Measurements from ENCODE around the gene UBAC2.
"Not testable (repeated sequence)": the region's sequence is repeated elsewhere in the genome, so short reads cannot be mapped to it uniquely, and the experiment has no call there.

Gene UBAC2

DNA sequence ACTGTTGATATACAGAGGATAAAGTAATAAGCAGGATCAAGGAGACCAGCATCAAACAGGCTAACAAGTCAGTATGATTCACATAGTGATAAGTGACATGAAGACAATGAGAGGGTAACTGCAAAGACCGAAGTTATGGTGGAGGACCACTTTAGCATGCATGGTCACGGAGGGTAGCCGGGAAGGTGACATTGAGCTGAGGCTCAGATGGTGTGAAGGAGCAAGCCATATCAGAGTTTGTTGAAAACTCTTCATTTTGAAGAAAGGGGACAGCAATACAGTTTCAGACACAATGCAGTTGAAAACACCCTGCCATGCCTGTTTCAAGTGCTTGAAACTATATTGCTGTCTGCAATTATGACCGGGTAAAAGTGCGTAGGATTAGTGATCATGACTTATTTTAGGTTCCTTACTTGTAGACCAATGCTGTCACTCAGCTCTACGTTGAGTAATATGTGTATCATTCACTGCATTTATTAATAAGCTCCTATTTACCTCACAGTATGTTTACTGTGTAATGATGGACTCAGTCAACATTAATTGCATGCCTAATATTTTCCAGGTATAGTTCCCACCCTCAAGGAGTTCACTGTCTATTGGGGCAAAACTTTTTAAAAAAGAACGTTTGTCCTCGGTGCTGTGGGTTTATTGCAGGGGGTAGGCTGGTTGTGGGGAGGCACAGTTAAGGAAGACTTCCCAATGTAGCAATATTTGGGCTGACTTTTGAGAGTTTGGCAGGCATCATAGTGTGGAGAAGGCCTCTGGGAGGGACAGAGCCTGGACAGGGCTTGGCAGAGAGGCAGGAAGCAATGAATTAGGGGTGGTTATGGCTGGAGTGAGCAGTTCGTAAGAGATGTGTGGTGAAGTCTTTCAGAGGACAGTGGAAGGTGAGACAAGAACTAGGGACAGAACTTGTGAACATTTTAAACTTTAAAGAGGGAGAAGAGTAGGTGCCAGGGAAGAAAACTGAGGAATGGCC, 3.2 kb downstream of the UBAC2 start:
- no peaks in the 10 kb centered on the region for H3K9me3 Mint-ChIP-seq
- peaks cover 81% of the 10 kb centered on the region for H3K4me1 Mint-ChIP-seq
- no peak for ATAC-seq
- peak overlapping the region; percentile 42 for H3K27ac Mint-ChIP-seq
- H3K27me3 Mint-ChIP-seq, result no peaks in the 10 kb centered on the region
- H3K36me3 Mint-ChIP-seq, result peaks cover 27% of the 10 kb centered on the region
- H3K4me3 Mint-ChIP-seq, result peak overlapping the region; percentile 68

DNA sequence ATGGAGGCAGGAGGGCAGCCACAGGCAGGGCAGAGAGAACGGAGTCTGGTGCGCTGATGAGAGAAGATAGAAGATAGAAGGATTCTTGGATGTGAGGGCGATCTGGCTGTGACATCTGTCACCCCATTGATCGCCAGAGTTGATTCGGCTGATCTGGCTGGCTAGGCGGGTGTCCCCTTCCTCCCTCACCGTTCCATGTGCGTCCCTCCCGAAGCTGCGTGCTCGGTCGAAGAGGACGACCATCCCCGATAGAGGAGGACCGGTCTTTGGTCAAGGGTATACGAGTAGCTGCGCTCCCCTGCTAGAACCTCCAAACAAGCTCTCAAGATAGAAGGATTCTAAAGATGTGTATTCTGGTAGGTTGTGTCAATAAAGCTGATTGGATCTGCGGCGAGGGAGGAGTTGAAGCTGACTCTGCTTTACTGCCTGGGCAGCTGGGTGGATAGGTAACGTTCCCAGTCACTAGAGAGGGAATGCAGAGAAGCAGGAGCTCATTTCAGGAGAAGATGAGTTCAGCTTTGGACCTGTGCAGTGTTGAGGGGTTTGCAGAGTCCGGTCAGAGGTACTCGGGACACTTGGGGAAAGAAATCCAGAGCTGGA, 5.1 kb downstream of the UBAC2 start:
- Mint-ChIP-seq H3K27ac (peak overlapping the region; percentile 42), H3K4me3 (peak overlapping the region; percentile 68), H3K4me1 (peaks cover 81% of the 10 kb centered on the region), H3K36me3 (peaks cover 27% of the 10 kb centered on the region), H3K9me3 (no peaks in the 10 kb centered on the region), H3K27me3 (no peaks in the 10 kb centered on the region)
- no peak for ATAC-seq

DNA sequence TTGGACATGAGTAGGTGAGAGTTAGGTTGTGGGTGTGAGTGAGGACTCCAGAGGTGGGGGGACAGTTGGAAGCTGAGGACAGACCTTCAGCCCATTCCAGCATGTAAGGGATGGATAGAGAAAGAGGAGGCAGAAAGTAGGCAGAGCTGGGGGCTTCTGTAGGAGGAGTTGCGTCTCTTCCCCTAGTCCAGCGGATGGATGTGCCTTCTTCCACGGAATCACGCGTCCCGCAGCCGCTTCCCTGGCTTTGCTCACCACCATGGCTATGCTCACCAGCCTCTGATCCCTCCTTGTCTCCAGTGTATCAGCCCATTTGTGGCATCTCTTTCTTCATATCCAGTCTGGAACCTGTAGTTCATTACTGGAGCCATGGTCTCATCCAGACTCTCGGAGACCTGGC, 5.6 kb downstream of the UBAC2 start:
- H3K4me3 Mint-ChIP-seq, result no peak overlapping the region
- H3K36me3 Mint-ChIP-seq, result peaks cover 27% of the 10 kb centered on the region

DNA sequence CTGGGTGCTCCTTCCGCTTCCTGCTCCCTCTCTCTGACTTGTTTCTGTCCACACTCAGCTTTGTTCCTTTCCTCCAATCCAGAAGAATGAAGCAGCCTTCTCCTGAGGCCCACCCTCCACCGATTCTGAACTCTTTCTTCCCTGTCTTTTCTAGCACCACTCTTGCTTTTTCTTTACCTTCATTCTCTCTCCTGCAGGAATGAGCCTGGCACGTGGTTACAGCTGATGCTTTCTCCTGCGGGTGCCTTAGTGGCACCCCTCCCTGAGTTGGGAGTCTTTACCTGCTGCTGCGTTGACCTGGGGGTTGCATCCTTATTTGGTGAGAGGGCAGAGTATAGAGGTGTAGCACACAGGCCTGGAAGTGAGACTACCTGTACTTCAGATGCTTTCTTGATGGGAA, 6.2 kb downstream of the UBAC2 start:
- Mint-ChIP-seq H3K4me3 (no peak overlapping the region), H3K27ac (no peak overlapping the region)

More for the DNA sequence above, 5.6 kb downstream of the UBAC2 start:
- peak overlapping the region; percentile 42 for H3K27ac Mint-ChIP-seq
- no peaks in the 10 kb centered on the region for H3K9me3 Mint-ChIP-seq
- H3K4me1 Mint-ChIP-seq, result peaks cover 79% of the 10 kb centered on the region
- no peaks in the 10 kb centered on the region for H3K27me3 Mint-ChIP-seq
- no peak for ATAC-seq

DNA sequence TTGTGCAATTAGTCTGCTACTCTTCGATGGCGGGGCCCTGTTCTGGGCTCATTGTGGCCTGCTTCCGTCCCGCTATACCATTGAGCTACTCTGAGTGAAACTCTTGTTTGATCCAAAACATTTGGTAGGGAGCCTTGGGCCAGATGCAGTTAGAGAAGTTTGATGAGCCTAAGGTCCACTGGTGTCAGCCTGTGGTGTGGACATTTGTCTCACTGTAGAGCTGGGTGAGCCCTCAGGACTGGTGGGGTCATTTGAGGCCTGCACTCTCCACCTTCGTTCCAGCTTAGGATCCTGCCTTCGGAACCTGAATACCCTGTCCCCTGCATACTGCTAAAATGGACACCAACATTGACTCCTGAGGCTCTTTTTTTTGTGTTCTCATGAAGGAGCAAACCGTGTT, 6.9 kb downstream of the UBAC2 start:
- ATAC-seq, result no peak
- no peak overlapping the region for H3K4me3 Mint-ChIP-seq
- H3K27ac Mint-ChIP-seq, result no peak overlapping the region
- H3K9me3 Mint-ChIP-seq, result no peaks in the 10 kb centered on the region
- no peaks in the 10 kb centered on the region for H3K27me3 Mint-ChIP-seq
- H3K4me1 Mint-ChIP-seq, result peaks cover 74% of the 10 kb centered on the region
- peaks cover 35% of the 10 kb centered on the region for H3K36me3 Mint-ChIP-seq

More for the DNA sequence above, 6.2 kb downstream of the UBAC2 start:
- no peak for ATAC-seq
- H3K4me1 Mint-ChIP-seq, result peaks cover 77% of the 10 kb centered on the region
- H3K27me3 Mint-ChIP-seq, result no peaks in the 10 kb centered on the region
- peaks cover 33% of the 10 kb centered on the region for H3K36me3 Mint-ChIP-seq
- no peaks in the 10 kb centered on the region for H3K9me3 Mint-ChIP-seq

DNA sequence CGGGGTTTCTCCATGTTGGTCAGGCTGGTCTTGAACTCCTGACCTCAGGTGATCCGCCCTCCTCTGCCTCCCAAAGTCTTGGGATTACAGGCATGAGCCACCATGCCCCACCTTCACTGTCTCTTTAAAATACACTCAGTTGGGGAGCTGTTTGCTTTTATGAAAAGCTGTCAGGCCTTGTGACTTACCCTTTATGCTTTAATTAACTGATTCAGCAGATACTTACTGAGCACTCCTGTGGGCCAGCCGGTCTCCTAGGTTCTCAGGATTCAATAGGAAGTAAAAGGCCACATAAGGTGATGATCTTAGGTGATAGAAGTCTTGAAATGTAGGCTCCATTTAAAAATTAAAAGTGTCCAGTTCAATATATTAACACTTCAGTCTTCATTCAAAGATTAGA, 7.5 kb downstream of the UBAC2 start:
- no peaks in the 10 kb centered on the region for H3K27me3 Mint-ChIP-seq
- ATAC-seq, result no peak
- no peak overlapping the region for H3K27ac Mint-ChIP-seq
- peaks cover 68% of the 10 kb centered on the region for H3K4me1 Mint-ChIP-seq
- H3K9me3 Mint-ChIP-seq, result no peaks in the 10 kb centered on the region
- H3K36me3 Mint-ChIP-seq, result peaks cover 35% of the 10 kb centered on the region
- no peak overlapping the region for H3K4me3 Mint-ChIP-seq

DNA sequence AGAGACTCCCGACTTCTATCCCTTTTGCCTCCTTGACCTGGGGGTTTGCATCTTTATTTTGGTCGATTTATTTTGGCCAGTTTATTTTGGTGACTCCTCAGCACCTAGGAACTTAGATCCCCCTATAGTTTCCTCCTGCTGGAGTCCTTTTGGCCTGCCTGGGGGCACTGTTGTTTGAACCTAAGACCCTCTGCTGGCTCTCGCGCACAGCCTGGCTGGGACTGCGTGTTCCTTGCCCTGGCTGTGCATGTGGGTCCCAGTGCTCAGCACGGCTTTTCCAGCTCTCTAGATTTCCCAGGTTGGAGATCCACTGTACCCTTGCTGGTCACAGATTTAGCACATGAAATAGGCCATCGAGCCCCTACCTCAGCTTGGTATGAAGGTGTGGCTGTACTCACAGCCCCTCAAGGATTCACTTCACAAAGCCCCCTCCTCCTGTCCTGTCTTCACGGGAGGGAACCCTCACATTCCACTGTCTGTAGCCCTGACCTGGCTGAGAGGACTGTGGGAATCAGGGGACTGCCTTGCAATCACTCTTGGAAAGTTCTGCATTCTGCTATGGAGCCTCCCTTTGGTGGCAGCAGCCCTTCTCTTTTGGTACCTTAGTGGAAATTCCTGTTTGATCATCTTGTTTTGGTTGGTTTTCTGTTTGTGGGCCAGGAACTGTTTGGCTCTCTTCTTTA, 8.3 kb downstream of the UBAC2 start:
- Mint-ChIP-seq H3K4me3 (no peak overlapping the region), H3K36me3 (peaks cover 36% of the 10 kb centered on the region), H3K27me3 (no peaks in the 10 kb centered on the region), H3K27ac (no peak overlapping the region), H3K9me3 (no peaks in the 10 kb centered on the region), H3K4me1 (peaks cover 62% of the 10 kb centered on the region)
- no peak for ATAC-seq

DNA sequence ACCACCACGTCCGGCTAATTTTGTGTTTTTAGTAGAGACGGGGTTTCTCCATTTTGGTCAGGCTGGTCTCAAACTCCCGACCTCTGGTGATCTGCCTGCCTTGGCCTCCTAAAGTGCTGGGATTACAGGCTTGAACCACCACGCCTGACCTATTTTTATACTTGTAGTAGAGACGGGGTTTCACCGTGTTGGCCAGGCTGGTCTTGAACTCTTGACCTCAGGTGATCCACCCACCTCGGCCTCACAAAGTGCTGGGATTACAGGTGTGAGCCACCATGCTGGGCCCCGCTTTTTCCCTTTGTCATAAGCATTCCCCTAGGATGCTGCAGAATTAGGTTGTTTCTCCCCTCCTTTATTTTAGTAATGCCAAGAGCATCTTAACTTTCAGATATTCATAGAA, 10.0 kb downstream of the UBAC2 start:
- ATAC-seq, H3K9me3 Mint-ChIP-seq: not testable (repeated sequence)

DNA sequence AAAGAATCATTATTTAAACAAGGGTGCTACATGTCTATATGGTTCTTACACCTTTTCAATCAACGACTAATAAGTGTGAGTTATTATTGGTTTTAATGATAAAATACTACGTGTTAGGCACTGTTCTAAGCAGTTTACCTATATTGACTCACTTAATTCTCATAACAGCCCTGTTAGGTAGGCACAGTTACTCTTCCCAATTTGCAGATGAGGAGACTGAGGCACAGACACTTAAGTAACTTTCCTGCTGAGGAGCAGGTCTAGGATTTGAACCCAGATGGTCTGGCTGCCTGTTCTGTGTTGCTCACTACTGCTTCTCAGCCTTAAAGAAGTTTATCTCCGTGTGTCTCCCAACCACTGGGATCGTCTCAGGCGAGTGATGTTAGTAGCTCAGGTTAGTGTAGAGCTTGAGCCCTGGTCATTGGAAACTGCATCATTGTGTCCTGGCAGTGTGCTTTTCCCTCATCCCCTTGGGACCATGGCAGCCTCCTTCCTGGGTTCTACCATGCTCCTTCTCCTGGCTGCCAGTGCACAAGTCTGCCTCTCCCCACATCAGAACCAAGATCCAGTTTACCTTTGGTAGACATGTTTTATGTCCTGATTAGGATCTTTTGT, 10.9 kb downstream of the UBAC2 start:
- Mint-ChIP-seq H3K27ac (no peak overlapping the region), H3K4me3 (no peak overlapping the region), H3K36me3 (peaks cover 24% of the 10 kb centered on the region), H3K4me1 (peaks cover 52% of the 10 kb centered on the region), H3K9me3 (no peaks in the 10 kb centered on the region), H3K27me3 (no peaks in the 10 kb centered on the region)
- no peak for ATAC-seq

More for the DNA sequence above, 10.0 kb downstream of the UBAC2 start:
- H3K4me1 Mint-ChIP-seq, result peaks cover 60% of the 10 kb centered on the region
- not testable (repeated sequence) for H3K27me3 Mint-ChIP-seq, H3K27ac Mint-ChIP-seq, H3K4me3 Mint-ChIP-seq
- peaks cover 33% of the 10 kb centered on the region for H3K36me3 Mint-ChIP-seq

DNA sequence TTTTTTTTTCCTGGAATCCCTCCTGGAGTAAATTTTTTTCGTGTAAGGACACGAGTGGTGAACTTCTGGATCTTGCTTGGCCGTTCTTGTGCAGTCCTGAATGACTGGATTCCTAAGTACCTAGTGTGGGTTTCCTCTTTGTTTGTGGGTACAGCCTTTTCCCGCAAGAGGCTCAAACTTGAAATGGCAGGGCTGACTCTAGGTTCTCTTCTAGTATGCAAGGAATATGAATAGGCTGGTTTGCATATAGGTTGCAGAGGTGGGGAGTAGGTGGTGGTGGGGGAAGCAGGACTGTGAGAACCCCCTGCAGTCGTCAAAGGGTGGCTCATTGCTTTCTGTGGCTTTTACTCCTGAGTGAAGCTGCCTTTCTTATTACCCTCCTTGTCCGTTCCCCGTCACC, 13.6 kb downstream of the UBAC2 start:
- Mint-ChIP-seq H3K4me3 (peak overlapping the region; percentile 60), H3K27ac (peak overlapping the region; percentile 76), H3K4me1 (peaks cover 57% of the 10 kb centered on the region), H3K36me3 (peaks cover 25% of the 10 kb centered on the region), H3K9me3 (no peaks in the 10 kb centered on the region), H3K27me3 (no peaks in the 10 kb centered on the region)
- ATAC-seq, result peak; percentile 95

DNA sequence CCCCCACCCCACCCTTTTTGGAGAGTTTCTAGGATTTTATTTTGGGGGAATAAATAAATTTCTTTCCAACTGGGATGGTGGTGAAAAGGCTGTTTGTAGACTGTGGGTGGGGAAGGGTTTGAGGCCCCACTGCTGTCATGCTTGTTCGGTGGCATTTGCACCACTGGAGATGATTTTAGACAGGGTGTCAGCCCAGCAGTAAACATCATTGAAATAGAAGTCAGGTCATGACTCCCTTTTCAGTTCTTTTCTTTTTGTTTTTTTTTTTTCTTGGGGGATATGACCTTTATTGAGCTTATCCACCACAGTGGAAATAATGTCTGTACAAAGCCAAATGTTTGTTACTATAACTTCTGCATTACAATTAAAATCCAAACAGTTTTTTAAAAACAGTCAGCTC, 14.1 kb downstream of the UBAC2 start:
- H3K27me3 Mint-ChIP-seq, result no peaks in the 10 kb centered on the region
- ATAC-seq, result peak; percentile 68
- peak overlapping the region; percentile 76 for H3K27ac Mint-ChIP-seq
- peak overlapping the region; percentile 60 for H3K4me3 Mint-ChIP-seq
- H3K9me3 Mint-ChIP-seq, result no peaks in the 10 kb centered on the region
- peaks cover 57% of the 10 kb centered on the region for H3K4me1 Mint-ChIP-seq
- H3K36me3 Mint-ChIP-seq, result peaks cover 25% of the 10 kb centered on the region

DNA sequence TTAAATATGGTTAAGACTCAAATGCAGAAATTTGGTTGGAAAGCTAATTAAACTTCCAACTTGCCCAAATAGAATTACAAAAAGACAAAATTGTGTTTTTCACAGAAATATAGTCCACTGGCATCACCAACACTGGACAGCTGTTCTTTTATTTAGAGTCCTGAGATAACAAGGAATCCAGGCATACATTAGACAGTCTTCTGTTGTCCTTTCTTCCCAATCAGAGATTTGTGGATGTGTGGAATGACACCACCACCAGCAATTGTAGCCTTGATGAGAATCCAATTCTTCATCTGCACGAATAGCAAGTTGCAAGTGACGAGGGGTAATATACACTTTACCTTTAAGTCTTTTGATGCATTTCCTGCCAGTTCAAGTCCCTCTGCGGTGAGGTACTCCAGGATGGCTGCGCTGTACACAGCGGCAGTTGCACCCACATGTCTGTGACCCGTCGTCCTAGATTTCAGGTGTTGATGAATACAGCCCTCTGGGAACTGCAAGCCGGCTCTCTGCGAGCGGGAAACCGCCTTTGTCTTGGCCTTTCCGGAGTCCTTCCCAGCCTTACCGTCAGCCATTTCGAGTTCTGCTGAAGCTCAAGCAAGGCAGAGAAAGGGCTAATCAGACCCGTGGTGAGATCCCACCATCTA, 14.7 kb downstream of the UBAC2 start:
- Mint-ChIP-seq H3K9me3 (no peaks in the 10 kb centered on the region), H3K27ac (peak overlapping the region; percentile 76), H3K4me1 (peaks cover 57% of the 10 kb centered on the region), H3K4me3 (no peak overlapping the region), H3K27me3 (no peaks in the 10 kb centered on the region), H3K36me3 (peaks cover 25% of the 10 kb centered on the region)
- ATAC-seq, result no peak

DNA sequence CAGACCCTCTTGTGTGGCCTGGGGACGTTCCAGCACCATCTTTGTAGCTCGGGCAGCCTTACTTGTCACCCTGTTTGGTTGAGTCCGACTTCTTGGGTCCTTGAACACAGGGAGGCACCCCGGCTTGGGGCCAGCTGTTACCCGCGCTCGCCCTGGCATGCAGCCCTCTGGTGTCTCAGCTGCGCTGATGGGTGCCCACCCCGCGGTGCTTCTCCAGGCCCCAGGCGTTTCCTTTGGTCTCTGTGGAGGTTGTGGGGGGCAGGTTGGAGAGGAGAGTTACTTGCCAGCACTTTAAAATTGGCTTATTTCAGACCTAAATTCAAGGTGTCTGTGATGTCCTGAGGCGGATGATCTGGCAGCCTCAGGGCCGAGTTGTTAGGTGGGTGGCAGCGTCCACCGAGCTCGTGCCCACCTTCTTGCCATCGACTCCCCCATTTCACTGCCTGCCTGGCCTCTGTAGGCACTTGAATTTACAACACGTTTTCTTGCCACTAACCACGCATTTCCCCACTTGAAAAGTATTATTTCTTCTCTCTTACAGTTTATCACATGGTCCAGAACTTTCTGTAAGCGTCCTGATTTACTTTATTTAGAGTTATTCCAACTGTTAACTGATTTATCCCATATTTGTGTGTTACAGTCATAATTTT, 16.9 kb downstream of the UBAC2 start:
- no peak overlapping the region for H3K27ac Mint-ChIP-seq
- no peak for ATAC-seq
- peaks cover 29% of the 10 kb centered on the region for H3K36me3 Mint-ChIP-seq
- H3K4me3 Mint-ChIP-seq, result no peak overlapping the region
- H3K9me3 Mint-ChIP-seq, result peaks cover 4% of the 10 kb centered on the region
- peaks cover 63% of the 10 kb centered on the region for H3K4me1 Mint-ChIP-seq
- no peaks in the 10 kb centered on the region for H3K27me3 Mint-ChIP-seq

DNA sequence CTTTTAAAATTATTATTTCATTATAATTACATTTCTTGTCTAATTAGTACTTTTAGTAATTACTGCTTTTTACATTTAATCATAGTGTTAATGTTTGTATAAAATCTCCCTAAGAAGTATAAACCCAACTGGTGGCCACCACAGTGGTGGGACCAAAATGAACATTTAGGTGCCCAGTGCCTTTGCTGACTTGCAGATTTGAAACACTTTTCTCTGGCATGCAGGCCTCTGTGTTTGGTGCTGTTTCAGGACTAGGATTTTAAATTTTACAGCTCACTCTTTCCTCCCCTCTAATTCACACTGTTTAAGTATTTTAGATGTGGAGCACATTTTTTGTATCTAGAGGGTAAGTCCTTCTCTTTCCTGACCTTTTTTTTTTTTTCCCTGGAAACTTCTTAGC, 17.5 kb downstream of the UBAC2 start:
- Mint-ChIP-seq H3K27me3 (no peaks in the 10 kb centered on the region), H3K4me1 (peaks cover 66% of the 10 kb centered on the region), H3K36me3 (peaks cover 33% of the 10 kb centered on the region), H3K27ac (no peak overlapping the region), H3K9me3 (peaks cover 5% of the 10 kb centered on the region), H3K4me3 (no peak overlapping the region)
- ATAC-seq, result no peak
